WTC11 (cell line): ENCODE data around the gene TLCD3B. TPM values are rescaled to one million over a fixed set of nuclear protein-coding genes. Genes with fewer than 3 reads are reported as not detected.

ENCODE experiments used
- ATAC-seq: fragments of 200-7000 bp; cut with Tn5 transposase; 2 replicates; pipeline ENCODE4 v1.10.0; 2021; ENCODE audit warnings: mild to moderate bottlenecking, moderate library complexity
- CTCF ChIA-PET: fragments of 300-600 bp; sonication (Branson Sonifier 250); formaldehyde crosslinking; loops from one replicate; lab custom pipeline; 2021; ENCODE audit warnings: antibody characterized with exemption; lab: Charles Lee
- POLR2A ChIA-PET: fragments of 350-600 bp; sonication (Branson Sonifier 250); formaldehyde crosslinking; loops from one replicate; lab custom pipeline; 2021; ENCODE audit warnings: antibody characterized with exemption; lab: Charles Lee
- DNase-seq: peaks from one replicate; pipeline ENCODE4 v3.0.0; 2021; ENCODE audit warnings: low spot score
- H3K27ac Mint-ChIP-seq: 2 replicates; pipeline ENCODE4 v1.8.0; 2021; ENCODE audit warnings: mixed read lengths
- H3K27me3 Mint-ChIP-seq: 2 replicates; pipeline ENCODE4 v1.8.0; 2021; ENCODE audit warnings: low read depth, mild to moderate bottlenecking, moderate library complexity, mixed read lengths
- H3K36me3 Mint-ChIP-seq: 2 replicates; pipeline ENCODE4 v1.8.0; 2021; ENCODE audit warnings: mixed read lengths
- H3K4me1 Mint-ChIP-seq: 2 replicates; pipeline ENCODE4 v1.8.0; 2022; ENCODE audit warnings: mixed read lengths
- H3K4me3 Mint-ChIP-seq: 2 replicates; pipeline ENCODE4 v1.8.0; 2021; ENCODE audit warnings: mild to moderate bottlenecking, moderate library complexity, mixed read lengths
- H3K9me3 Mint-ChIP-seq: 2 replicates; pipeline ENCODE4 v1.8.0; 2021; ENCODE audit warnings: mixed read lengths
- AFF4 ChIP-seq: sonication (generic); formaldehyde crosslinking; IDR thresholded peaks from 2 replicates; pipeline ENCODE4 v1.8.1; 2023; ENCODE audit warnings: mild to moderate bottlenecking, missing genetic modification reagents, borderline replicate concordance
- ATF1 ChIP-seq: sonication (generic); formaldehyde crosslinking; IDR thresholded peaks from 2 replicates; pipeline ENCODE4 v1.8.1; 2023; ENCODE audit warnings: mild to moderate bottlenecking, moderate library complexity, missing genetic modification reagents
- CREB1 ChIP-seq: sonication (generic); formaldehyde crosslinking; IDR thresholded peaks from 2 replicates; pipeline ENCODE4 v1.8.0; 2023; ENCODE audit warnings: mild to moderate bottlenecking, missing genetic modification reagents
- CREM ChIP-seq: sonication (generic); formaldehyde crosslinking; IDR thresholded peaks from 2 replicates; pipeline ENCODE4 v1.8.1; 2022; ENCODE audit warnings: mild to moderate bottlenecking, missing genetic modification reagents, moderate library complexity
- ETV6 ChIP-seq: sonication (generic); formaldehyde crosslinking; IDR thresholded peaks from 2 replicates; pipeline ENCODE4 v1.8.1; 2022; ENCODE audit warnings: mild to moderate bottlenecking, missing genetic modification reagents
- FOXK1 ChIP-seq: sonication (generic); formaldehyde crosslinking; IDR thresholded peaks from 2 replicates; pipeline ENCODE4 v1.8.0; 2022; ENCODE audit warnings: mild to moderate bottlenecking, moderate library complexity, missing genetic modification reagents
- FOXP1 ChIP-seq: sonication (generic); formaldehyde crosslinking; IDR thresholded peaks from 2 replicates; pipeline ENCODE4 v1.8.0; 2022; ENCODE audit warnings: missing genetic modification reagents, mild to moderate bottlenecking, moderate library complexity, borderline replicate concordance
- IRF1 ChIP-seq: sonication (generic); formaldehyde crosslinking; IDR thresholded peaks from 2 replicates; pipeline ENCODE4 v1.8.0; 2023; ENCODE audit warnings: missing genetic modification reagents
- JAZF1 ChIP-seq: fragments of 250-450 bp; sonication (Bioruptor Pico); IDR thresholded peaks from 2 replicates; pipeline ENCODE4 v1.9.0; 2021; ENCODE audit warnings: moderate library complexity, mild to moderate bottlenecking, inconsistent platforms
- JUN ChIP-seq: sonication (generic); formaldehyde crosslinking; IDR thresholded peaks from 2 replicates; pipeline ENCODE4 v1.8.0; 2023; ENCODE audit warnings: mild to moderate bottlenecking, missing genetic modification reagents
- NFATC4 ChIP-seq: fragments of 250-450 bp; sonication (Bioruptor Pico); IDR thresholded peaks from 2 replicates; pipeline ENCODE4 v1.9.0; 2021; ENCODE audit warnings: mild to moderate bottlenecking
- NR2C2 ChIP-seq: sonication (generic); formaldehyde crosslinking; IDR thresholded peaks from 2 replicates; pipeline ENCODE4 v1.8.0; 2022; ENCODE audit warnings: mild to moderate bottlenecking, missing genetic modification reagents
- OVOL2 ChIP-seq: fragments of 250-450 bp; sonication (Bioruptor Pico); IDR thresholded peaks from 2 replicates; pipeline ENCODE4 v1.9.0; 2021; ENCODE audit warnings: mild to moderate bottlenecking, borderline replicate concordance
- PRDM15 ChIP-seq: sonication (generic); formaldehyde crosslinking; IDR thresholded peaks from 2 replicates; pipeline ENCODE4 v1.8.0; 2022; ENCODE audit warnings: missing genetic modification reagents
- SOX15 ChIP-seq: fragments of 250-450 bp; sonication (Bioruptor Pico); IDR thresholded peaks from 2 replicates; pipeline ENCODE4 v1.9.0; 2021; ENCODE audit warnings: mild to moderate bottlenecking
- SP1 ChIP-seq: sonication (generic); formaldehyde crosslinking; conservative IDR thresholded peaks from 2 replicates; pipeline ENCODE4 v1.8.1; 2022; ENCODE audit warnings: missing genetic modification reagents
- USF1 ChIP-seq: sonication (generic); formaldehyde crosslinking; IDR thresholded peaks from 2 replicates; pipeline ENCODE4 v1.8.0; 2022; ENCODE audit warnings: mild to moderate bottlenecking, missing genetic modification reagents
- ZNF138 ChIP-seq: sonication (generic); formaldehyde crosslinking; conservative IDR thresholded peaks from 2 replicates; pipeline ENCODE4 v1.8.1; 2022; ENCODE audit warnings: mild to moderate bottlenecking, moderate library complexity, missing genetic modification reagents
- ZNF232 ChIP-seq: sonication (generic); formaldehyde crosslinking; IDR thresholded peaks from 2 replicates; pipeline ENCODE4 v1.8.0; 2022; ENCODE audit warnings: mild to moderate bottlenecking, missing genetic modification reagents
- ZNF281 ChIP-seq: sonication (generic); formaldehyde crosslinking; IDR thresholded peaks from 2 replicates; pipeline ENCODE4 v1.8.0; 2023; ENCODE audit warnings: mild to moderate bottlenecking, missing genetic modification reagents
- ZNF532 ChIP-seq: fragments of 250-450 bp; sonication (Bioruptor Pico); IDR thresholded peaks from 2 replicates; pipeline ENCODE4 v1.9.0; 2021; ENCODE audit warnings: mild to moderate bottlenecking, borderline replicate concordance
- ZNF671 ChIP-seq: fragments of 250-450 bp; sonication (Bioruptor Pico); IDR thresholded peaks from 2 replicates; pipeline ENCODE4 v1.8.0; 2021; ENCODE audit warnings: mild to moderate bottlenecking
- total RNA-seq: library from RNA; stranded (reverse); gene quantifications from 3 replicates; pipeline ENCODE4 v1.2.3, GENCODE V29; 2021

The TLCD3B gene
- total RNA-seq, 1 experiment from 2014 or later: 28.1 TPM

- Mint-ChIP-seq H3K4me3 (peak within 1 kb of the TSS; percentile 94), H3K9me3 (no peaks in the 10 kb centered on the region), H3K36me3 (peaks cover 14% of the 10 kb centered on the region), H3K4me1 (peaks cover 17% of the 10 kb centered on the region), H3K27me3 (no peaks in the 10 kb centered on the region), H3K27ac (peak within 1 kb of the TSS; percentile 97)
- DNase-seq (peak; percentile 77), ATAC-seq (peak; percentile 31)
- ChIA-PET POLR2A (interaction anchor here (0.6 to 1.4 kb wide), 7 partner anchors 15 to 132 kb away, joined by 3 to 5 read pairs (median 3); partner anchors contain the start of genes ALDOA, ASPHD1, CDIPT and DOC2A), CTCF (interaction anchor here (0.7 to 1.2 kb wide), 6 partner anchors 22 to 180 kb away, joined by 3 to 4 read pairs (median 3); partner anchors contain the start of genes CDIPT, PAGR1, TAOK2 and TBX6)
- TF ChIP-seq SOX15 (no peak), JUN (peak; percentile 16; the same call in 1 of the 2 replicates), ZNF281 (CRISPR knock-in tag) (peak; percentile 72), NFATC4 (CRISPR knock-in tag) (no peak), FOXK1 (CRISPR knock-in tag) (no peak), JAZF1 (CRISPR knock-in tag) (no peak), CREM (CRISPR knock-in tag) (no peak), CREB1 (peak; percentile 36; the same call in 1 of the 2 replicates), ZNF532 (CRISPR knock-in tag) (0 out of 2 replicates have a peak, but pooled peaks have one; percentile 27), ZNF232 (CRISPR knock-in tag) (peak; percentile 65; the same call in 1 of the 2 replicates), ZNF671 (CRISPR knock-in tag) (no peak), IRF1 (no peak; the same call in 1 of the 2 replicates), NR2C2 (CRISPR knock-in tag) (no peak), ZNF138 (CRISPR knock-in tag) (no peak), USF1 (CRISPR knock-in tag) (no peak), OVOL2 (no peak), FOXP1 (peak; percentile 51; the same call in 1 of the 2 replicates), SP1 (CRISPR knock-in tag) (peak; percentile 10; the same call in 1 of the 2 replicates), ATF1 (CRISPR knock-in tag) (no peak), AFF4 (CRISPR knock-in tag) (0 out of 2 replicates have a peak, but pooled peaks have one; percentile 71), ETV6 (peak; percentile 5; the same call in 1 of the 2 replicates), PRDM15 (CRISPR knock-in tag) (no peak)
Observed at GRCh38 chr16:29995324-29995910, 35.7 kb downstream of the TLCD3B start, which contains the start of gene HIRIP3. Gene HIRIP3 (minus strand): TSS chr16:29995617. CDS start chr16:29995605, 12 bp downstream.
